ENCODE data around the gene LBHD2. TPM values are rescaled to one million over a fixed set of nuclear protein-coding genes. Genes with fewer than 3 reads are reported as not detected.

LBHD2 gene
- total RNA-seq, 1 donor from 2014 or later: not detected

- H3K4me3 ChIP-seq: peak within 1 kb of the TSS; percentile 96
- H3K27me3 ChIP-seq (ENCODE audit: low read depth): no peaks in the 10 kb centered on the region
- no peak for TF ChIP-seq CTCF (IDR thresholded peaks at IDR 0.05; ENCODE audit: borderline replicate concordance)
- H3K27ac ChIP-seq (replicated peaks): peak within 1 kb of the TSS; percentile 99
- H3K4me1 ChIP-seq: peaks cover 95% of the 10 kb centered on the region
- H3K9me3 ChIP-seq (replicated peaks): no peaks in the 10 kb centered on the region
- peak; percentile 79 for DNase-seq
- intact Hi-C loops (cut with micrococcal nuclease): no loop called here
- peaks cover 10% of the 10 kb centered on the region for H3K36me3 ChIP-seq
These were observed 39.1 kb downstream of the LBHD2 start, which contains the start of gene TNFAIP2 for GRCh38 chr14:103122947-103123633. Gene TNFAIP2, plus strand, starts transcription at chr14:103123461. Its CDS starts 2,997 bp downstream, at chr14:103126458.

DNA sequence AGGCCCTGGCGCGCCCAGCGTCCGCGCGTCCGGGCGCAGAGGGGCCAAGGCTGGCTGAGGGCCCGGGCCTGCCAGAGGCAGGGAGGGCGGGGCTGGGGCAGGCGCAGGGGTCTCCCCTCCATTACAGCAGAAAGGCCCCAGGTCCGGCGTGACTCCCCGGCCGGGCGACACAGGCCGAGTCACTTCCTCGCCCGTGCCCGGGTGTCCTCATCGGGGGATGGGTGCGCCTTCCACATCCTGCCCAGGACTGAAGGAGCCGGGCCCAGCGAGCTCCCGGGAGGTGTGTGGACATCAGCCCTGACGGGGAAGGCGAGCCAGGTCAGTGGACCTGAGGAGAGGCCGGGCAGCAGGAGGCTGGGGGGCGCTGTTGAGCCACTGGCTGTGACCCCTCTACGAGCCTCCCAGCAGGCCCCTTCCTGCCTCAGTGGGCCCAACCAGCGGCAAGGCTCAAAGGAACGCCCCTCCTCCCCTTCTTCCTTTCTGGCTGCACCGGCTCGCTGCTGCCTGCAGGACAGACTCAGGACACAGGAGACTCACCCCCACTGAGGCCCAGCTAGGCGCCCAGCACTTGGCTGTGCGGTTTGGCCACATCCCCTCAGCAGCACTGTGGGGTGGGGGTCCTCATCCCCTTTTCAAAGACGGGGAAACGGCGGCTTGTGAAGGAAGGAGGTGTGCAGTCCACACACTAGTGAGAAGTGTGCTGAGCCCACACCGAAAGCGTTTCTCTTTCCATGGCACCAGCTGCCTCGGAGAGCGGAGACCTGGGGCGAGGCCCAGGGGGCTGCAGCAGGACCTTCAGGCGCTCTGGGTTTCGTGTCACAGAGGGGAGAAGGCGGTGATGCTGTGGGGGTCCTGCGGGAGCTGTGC is 39.9 kb downstream of the LBHD2 start:
- Histone ChIP-seq H3K27me3 (ENCODE audit: low read depth) (no peaks in the 10 kb centered on the region), H3K27ac (replicated peaks) (peak overlapping the region; percentile 99), H3K9me3 (replicated peaks) (no peaks in the 10 kb centered on the region), H3K4me3 (peak overlapping the region; percentile 96), H3K4me1 (peaks cover 95% of the 10 kb centered on the region), H3K36me3 (peaks cover 16% of the 10 kb centered on the region)
- peak; percentile 58 for TF ChIP-seq CTCF (IDR thresholded peaks at IDR 0.05; ENCODE audit: borderline replicate concordance)
- DNase-seq: peak; percentile 68
- intact Hi-C loops (cut with micrococcal nuclease): no loop called here

DNA sequence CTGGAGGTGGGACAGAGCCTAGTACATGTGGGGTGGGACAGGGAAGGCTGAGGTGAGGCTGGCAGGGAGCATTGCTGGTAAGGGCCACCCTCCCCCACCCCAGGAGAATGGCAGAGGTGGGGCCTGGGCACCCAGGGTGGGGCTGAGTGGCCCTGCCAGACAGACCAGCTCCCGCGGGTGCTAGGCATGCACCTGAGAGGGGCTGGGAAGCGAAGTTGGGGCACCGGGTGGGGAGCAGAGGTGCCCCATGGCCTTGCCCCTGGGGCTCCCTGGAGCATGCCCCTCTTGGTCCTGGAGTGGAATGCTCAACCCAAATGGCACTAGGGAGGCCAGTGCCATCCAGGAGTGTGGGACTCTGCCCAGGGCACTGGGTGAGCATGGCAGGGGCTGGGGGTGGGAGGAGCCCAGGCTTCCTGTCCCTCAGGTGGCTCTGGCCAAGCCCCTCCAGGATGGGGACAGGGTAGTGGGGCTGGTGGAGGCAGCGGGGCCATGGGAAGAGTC is 40.5 kb downstream of the LBHD2 start:
- intact Hi-C loops (cut with micrococcal nuclease): no loop called here
- peak overlapping the region; percentile 99 for H3K27ac ChIP-seq (replicated peaks)
- H3K27me3 ChIP-seq (ENCODE audit: low read depth): no peaks in the 10 kb centered on the region
- peak overlapping the region; percentile 96 for H3K4me3 ChIP-seq
- peaks cover 17% of the 10 kb centered on the region for H3K36me3 ChIP-seq
- no peak for TF ChIP-seq CTCF (IDR thresholded peaks at IDR 0.05; ENCODE audit: borderline replicate concordance)
- DNase-seq: peak; percentile 14
- no peaks in the 10 kb centered on the region for H3K9me3 ChIP-seq (replicated peaks)
- peaks cover 95% of the 10 kb centered on the region for H3K4me1 ChIP-seq

DNA sequence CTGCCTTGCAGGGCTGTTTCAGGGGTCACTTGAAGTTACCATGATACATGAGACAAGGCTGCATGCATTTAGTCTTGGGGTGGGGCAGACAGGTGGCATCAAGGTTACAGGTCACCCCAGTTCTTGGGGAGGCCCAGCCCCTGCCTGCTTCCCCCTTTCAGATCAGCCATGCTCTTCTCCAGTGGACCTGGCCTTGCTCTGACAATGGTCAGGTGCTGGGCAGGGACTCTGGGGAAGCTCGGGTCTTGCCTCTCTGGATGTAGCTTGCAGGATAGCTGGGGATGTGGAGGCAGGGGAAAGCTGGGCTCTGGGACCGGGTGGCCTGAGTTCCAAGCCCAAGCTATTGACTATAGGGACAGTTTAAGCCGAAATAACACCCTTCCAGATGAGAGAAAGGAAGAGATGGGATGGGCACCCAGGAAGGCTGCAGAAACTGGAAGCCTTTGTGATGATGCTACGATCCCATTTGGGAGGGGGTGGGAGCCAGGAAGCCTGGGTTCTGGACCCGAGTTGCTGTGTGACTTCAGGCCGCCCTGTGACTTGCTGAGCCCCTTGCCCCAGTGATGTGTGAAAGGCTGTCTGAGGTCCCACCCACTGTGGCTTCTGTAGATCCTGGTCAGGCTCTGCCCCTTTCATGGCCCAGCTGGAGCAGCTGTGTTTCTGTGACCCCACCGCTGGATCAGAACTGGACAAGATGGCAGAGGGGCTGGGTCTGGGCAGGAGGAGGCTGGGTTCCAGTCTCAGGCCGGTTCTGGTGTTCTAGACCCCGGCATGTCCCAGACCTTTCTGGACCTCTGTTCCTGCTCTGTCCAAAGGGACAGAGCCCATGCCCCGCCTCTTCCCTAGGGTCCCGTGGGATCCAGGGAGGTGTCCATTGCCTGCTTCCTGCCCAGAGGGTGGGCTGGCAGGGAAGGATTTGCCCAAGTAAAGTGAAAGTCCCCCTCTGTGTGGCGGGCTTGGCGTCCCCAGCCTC is 41.4 kb downstream of the LBHD2 start:
- Histone ChIP-seq H3K36me3 (peaks cover 25% of the 10 kb centered on the region), H3K27ac (replicated peaks) (no peak overlapping the region), H3K4me1 (peaks cover 96% of the 10 kb centered on the region), H3K27me3 (ENCODE audit: low read depth) (no peaks in the 10 kb centered on the region), H3K4me3 (peak overlapping the region; percentile 96), H3K9me3 (replicated peaks) (no peaks in the 10 kb centered on the region)
- DNase-seq: peak; percentile 12
- TF ChIP-seq CTCF (IDR thresholded peaks at IDR 0.05; ENCODE audit: borderline replicate concordance): no peak
- intact Hi-C loops (cut with micrococcal nuclease): no loop called here

Measured in left ventricle myocardium inferior (tissue), 1 donor.